Retina (tissue), 1 donor: Measurements from ENCODE around the gene GALNT12.

Source experiments
- DNase-seq: peaks from one replicate; pipeline ENCODE4 v3.0.0-alpha.2; 2016

GALNT12 gene

DNA sequence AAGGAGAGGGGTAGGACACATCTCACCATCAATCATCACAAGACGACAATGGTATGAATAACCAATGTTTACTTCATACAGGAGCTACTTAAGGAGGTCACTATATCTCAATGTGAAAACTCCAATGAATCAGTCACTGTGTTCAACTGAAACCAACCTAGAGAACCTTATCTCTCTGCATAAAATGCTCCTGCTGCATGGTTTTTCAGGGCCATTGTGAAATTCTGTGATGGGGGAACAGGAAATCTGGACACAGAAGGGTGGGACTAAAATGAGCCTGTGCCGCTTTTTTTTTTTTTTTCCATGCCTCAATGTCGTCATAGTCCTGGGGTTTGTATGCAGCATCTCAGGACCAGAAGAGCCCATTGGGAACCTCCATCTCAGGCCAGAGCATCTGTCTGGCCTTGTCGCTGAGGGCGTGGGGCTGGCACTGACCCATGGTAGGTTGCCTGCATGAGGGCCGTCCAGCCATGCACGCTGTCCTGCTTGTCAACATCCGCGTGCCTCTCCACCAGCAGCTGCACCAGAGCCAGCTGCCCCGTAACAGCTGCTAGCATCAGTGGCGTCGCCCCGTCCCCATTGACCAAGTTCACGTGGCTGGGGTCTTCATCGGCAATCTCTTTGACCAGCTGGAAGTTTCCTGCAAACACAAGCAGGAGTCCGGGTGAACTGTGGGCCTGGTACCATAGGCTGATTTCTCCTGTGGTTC is 23.8 kb upstream of the GALNT12 start:
- no peak for DNase-seq

DNA sequence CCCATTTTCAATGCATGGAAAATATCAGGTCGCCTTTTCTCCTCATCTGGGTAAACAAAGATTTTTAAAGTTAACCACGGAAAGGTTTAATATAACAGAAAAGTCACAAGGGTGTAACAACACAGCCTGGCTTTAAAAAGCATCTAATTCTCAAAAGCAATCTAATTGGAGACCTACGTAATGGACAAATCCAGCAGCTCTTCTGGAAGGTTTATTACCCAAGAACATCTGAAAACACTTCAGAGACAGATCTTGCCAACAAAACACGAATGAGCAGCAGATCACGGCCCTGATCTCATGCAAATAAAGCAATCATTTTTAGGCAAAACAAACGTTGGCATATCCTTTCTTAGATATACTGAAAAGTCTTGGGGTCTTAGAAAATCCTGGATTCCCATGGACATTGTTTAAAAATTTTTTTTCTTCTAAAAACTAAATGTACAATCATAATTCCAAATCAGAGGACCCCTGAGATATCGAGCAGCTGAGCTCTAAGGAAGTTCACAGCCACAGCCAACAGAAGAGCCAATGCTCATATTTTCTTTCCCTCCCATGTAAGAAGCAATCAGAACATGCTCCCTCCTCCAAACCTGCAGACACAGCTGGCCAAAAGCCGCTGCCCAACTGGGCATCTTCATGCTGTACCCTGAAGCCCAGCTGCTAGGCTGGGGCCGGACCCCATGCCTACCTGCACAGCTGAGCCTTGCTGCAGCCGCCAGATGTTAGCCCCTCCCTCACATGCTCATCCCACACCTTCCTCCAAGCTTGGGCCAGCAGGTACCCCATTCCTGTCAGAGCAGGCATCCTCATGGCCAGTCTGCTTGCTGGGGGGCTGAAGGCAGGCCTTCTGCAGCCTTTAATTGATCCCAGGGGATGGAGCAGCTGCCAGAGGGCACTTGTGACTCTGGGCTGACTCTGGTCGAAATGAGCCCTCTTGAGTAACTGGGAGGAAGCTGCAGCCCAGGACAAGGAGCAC is 22.4 kb upstream of the GALNT12 start:
- no peak for DNase-seq

DNA sequence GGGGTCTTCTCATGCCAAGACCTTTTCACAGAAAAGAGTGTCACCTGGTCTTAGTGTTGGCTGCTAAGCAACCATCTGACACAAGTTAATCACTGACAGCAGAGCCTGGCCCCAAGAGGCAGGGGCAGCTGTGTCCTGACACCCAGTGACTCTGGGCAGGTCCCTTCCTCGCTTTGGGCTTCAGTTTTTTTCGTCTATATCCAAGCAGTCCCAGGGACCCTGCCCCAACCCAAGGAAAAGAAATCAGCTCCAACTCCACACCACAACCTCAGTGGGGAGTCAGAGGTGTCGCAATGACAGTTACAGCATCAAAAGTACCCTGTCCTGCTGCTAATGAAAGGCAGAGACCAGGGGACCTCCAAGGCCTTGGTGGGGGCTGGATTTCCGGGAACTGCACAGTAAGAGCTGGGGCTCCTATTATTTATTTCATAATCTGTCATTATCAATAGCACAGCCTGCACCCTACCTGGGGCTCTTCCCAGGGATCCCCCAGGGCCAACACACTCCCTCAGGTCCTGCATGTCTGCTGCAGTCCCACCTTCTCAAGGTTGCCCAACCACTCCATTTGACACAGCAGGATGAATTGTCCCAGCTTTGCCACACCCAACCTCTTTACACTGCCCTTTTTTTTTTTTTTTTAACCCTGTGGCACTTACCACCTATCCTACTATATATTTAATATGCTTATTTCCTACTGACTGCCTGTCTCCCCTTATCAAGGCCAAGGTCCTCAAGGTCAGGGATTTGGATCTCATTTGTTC is 20.5 kb upstream of the GALNT12 start:
- no peak for DNase-seq

DNA sequence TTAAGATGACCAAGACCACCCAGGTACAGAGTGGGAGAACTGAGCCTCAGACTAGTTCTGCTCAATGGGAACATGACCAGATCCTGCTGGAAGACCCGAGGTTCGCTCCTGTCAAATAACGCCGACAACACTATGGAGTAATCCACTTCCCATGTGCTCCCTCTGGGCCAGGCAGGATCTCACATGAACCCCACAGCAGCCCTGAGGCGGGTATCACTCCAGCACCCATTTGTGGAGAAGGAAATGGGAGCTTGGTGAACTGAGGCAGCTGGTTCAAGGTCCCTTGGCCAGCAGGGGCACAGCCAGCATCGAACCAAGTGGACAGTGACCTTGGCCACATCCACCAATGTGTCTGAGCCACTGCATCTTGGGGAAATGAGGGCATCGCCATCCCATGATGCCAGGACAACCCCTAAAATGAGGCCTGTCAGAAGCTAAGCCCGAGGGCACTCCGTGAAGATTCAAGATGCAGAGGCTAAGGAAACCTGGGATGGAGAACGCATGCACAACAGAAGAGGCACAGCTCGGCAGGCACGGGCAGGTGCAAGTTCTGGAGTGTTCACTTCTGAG is 19.6 kb upstream of the GALNT12 start:
- DNase-seq = no peak

DNA sequence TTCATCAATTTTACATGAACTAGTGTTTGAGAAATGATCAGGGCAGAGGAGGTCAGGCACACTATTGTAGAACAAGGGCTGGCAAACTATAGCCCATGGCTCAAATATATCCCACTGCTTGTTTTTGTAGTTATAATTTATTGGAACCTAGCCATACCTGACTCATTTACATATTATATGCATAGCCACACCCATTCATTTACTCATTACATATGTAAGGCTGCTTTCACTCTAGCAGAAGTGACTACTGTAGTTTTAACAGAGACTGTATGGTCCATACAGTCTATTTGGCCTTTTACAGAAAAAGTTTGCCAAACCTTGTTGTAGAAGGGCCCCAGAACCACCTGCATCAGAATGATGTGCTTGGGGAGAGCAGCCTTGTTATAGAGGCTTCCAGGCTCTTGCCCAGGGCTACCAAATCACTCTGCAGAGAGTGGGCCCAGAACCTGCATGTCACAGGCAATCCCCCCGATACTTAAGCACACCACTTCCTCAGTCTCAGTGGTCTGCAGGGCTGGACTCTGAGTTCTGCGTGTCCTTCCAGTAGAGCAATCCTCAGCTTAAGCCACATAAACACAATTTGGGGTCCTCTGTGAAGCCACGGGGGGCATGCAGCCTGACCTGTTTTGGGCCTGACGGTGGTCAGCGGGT is 17.9 kb upstream of the GALNT12 start:
- no peak for DNase-seq

- no peak for DNase-seq
Measured at GRCh38 chr9:98790134-98790841, 17.2 kb upstream of the GALNT12 start.

- DNase-seq = peak; percentile 92
Measured at GRCh38 chr9:98790842-98791607, 16.4 kb upstream of the GALNT12 start.

DNA sequence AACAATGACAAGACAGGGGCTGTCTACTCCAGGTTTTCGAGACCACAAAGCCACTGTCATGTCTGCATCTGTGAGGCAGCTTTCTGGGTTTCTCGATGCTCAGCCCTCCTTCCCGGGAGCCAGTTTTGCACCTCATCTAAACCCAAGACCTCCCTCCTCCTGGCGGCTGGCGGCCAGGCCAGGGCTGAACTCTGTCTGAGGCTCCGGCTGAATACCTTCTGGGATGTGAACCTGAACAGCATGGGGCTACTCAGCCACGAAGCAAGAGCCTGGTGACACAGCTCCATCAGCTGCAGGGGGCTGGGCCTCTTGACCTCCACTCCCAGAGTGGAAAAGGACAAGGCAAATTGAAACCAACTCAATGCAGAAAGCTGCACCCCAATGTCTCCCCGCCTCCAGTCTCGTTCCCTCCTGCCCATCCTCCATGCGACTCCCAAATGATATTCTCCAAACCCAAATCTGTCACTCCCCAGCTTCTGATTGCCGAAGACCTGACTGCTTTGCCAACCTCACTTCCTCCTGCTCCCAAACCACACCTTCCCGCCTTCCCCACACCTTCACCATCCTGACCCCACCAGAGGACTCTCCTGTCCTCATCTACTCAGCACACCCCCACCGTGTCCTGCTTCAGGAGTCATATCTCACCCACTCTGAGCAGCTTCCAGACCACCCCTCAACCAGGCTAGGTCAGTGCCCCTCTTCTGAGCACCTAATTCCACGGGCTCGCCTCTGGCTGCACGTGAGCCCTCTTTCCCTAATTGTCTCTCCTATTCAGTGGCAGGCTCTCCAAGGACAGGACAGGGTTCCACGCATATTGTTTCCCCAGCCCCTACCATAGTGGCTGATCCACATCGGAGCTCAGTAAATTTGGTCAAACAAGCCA is 15.6 kb upstream of the GALNT12 start:
- no peak for DNase-seq

- no peak for DNase-seq
Measured at GRCh38 chr9:98793031-98793430, 14.4 kb upstream of the GALNT12 start.

GRCh38 chr9:98794802-98795201 is 12.7 kb upstream of the GALNT12 start:
- no peak for DNase-seq

DNA sequence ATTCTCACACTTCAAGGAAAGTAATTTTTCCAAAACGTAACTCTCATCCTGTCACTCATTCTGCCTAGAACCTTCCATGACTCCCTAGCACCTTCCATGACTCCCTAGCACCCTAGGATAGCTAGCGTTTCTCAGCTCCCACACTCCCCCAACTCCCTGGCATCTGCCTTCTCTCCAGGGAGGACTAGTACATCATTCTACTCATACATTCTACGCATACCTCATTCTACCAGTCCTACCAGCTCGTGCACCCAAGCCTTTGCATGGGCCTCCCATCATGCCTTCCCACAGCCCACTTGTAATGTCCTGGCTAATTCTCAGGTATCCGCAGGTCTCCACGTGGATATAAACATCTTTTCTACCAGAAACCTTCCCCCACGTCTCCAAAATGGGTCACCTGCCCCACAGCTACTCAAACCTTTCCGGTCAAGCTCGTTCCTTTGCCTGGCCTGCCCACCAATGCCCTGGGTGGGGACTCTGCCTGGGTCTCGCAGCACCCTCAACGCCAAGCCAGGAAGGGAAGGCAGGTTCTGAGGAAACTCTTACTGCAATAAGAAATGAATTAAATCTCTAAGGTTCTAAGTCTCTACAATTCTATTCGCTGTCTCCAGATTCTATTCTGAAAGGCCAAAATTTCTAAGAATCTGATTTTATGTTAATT is 12.0 kb upstream of the GALNT12 start:
- no peak for DNase-seq

DNA sequence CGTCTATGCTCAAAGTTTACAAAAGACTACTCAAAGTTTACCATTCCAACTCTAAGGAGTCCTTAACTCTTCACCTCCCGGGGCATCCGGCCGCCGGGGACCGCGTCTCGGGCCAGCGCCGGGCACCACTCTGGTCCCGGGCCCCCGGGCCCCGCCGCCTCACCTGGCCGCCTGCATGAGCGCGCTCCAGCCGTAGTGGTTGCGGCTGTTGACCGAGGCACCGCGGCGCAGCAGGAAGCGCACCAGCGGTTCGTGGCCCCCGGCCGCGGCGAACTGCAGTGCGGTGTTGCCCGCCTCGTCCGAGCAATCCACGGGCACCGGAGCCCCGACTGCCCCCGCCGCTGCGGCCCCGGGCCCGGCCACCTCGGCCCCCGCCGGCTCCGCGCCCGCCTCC is 11.5 kb upstream of the GALNT12 start:
- peak; percentile 60 for DNase-seq

GRCh38 chr9:98796364-98797101 is 10.9 kb upstream of the GALNT12 start, which contains the start of gene ANKS6:
Gene ANKS6 (minus strand): TSS chr9:98796555. CDS start chr9:98796491, 64 bp downstream.
- DNase-seq = peak; percentile 86

DNA sequence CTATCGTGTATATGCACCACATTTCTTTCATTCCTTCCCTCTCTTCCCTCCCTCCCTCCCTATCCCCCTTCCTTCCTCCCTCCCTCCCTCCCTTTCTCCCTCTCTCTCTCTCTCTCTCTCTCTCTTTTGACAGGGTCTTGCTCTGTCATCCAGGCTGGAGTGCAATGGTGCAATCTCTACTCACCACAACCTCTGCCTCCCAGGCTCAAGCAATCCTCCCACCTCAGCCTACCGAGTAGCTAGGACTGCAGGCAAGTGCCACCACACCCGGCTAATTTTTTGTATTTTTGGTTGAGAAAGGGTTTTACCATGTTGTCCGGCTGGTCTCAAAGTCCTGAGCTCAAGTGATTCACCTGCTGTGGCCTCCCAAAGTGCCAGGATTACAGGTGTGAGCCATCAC is 10.0 kb upstream of the GALNT12 start:
- DNase-seq = no peak

- DNase-seq = no peak
Measured at GRCh38 chr9:98798254-98798653, 9.2 kb upstream of the GALNT12 start.

- no peak for DNase-seq
Measured at GRCh38 chr9:98801561-98801960, 5.9 kb upstream of the GALNT12 start.

- DNase-seq = no peak
Measured at GRCh38 chr9:98801969-98802371, 5.5 kb upstream of the GALNT12 start.

GRCh38 chr9:98804083-98804482 is 3.4 kb upstream of the GALNT12 start:
- no peak for DNase-seq
